HG02588 (cell line): ENCODE results near the gene FCSK.

Source experiments
- ATAC-seq: cut with Tn5 transposase; IDR thresholded peaks from one replicate; pipeline ENCODE4 v1.9.1; 2021; ENCODE audit warnings: mild to moderate bottlenecking, moderate library complexity; ENCODE audit not compliant: unreplicated experiment

The FCSK gene

GRCh38 chr16:70476272-70477020, 22.1 kb downstream of the FCSK start:
- ATAC-seq = peak; percentile 79

DNA sequence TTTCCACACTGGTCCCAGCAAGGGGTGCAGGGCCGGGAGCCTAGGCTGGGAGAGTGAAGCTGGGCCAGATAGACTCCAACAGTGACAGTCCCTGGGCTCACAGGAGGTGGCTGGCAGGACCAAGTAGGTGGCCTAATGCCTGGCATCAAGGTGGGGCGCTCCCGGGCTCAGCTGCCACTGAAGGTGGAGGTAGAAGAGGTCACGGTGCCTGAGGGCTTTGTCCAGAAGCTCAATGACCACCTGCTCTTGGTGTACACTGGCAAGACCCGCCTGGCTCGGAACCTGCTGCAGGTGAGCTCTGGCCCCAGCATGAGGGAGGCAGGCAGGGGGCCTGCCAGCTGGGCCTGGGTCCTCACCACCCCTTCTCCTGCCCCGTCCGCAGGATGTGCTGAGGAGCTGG, 23.8 kb downstream of the FCSK start:
- ATAC-seq = no peak

DNA sequence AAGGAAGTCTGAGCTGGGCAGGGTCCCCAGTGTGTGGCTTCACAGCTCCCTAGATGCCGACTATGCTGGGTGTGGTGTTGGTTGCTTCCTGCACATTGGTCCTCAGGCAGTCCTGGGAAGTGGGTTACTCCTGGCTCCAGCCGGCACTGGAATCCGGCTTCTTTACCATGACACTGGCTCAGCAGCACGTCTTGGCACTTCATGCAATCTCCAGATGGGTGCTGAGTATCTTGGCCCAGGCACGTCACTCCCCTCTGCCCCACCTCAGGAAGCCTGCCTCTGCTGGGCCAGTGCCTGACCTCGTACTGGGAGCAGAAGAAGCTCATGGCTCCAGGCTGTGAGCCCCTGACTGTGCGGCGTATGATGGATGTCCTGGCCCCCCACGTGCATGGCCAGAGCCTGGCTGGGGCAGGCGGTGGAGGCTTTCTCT, 24.5 kb downstream of the FCSK start:
- no peak for ATAC-seq

DNA sequence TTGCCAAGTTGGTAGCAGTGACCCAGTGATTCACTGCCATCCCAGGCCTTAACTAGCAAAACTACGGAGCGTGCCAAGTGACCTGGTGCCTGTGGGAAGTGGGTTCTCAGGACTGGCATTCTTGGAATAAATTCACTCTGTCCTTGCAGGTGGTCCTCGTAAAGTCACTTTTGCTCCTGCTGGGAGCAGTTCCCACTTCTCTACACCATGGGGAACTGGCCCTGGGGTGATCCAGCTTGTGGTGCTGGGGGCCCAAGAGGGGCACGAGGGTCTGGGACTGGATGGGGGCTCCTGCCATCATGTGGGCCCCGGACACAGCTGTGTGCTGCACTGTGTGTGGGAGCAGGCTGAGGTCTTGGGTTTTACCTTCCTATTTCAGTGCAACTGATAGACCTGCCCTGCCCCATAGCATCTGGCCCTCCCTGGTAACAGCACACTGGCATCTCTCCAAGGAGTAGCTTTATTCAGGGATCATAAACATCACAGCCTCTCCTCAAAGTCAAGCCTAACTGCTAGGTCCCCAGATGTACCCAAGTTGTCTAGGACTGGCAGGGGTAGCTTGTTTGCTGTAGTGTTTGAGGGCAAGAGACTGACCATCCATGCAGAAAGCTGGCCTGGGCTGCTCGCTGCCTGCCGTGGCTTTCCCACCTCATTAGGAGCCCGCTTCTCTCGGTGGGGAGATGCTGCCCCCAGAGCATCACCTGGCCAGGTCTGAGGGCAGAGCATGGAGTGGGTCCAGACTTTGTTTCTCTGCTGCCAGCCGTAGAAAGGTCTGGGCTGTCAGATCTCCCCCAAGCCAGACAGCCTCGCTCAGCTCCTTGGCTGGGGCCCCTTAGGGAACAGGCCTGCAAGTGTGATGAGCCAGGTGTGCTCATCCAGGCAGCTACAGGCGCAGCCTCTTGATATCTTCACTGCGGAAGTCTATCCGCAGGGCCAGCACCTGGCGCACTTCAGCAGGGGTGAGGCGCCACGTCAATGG, 26.0 kb downstream of the FCSK start:
- no peak for ATAC-seq

DNA sequence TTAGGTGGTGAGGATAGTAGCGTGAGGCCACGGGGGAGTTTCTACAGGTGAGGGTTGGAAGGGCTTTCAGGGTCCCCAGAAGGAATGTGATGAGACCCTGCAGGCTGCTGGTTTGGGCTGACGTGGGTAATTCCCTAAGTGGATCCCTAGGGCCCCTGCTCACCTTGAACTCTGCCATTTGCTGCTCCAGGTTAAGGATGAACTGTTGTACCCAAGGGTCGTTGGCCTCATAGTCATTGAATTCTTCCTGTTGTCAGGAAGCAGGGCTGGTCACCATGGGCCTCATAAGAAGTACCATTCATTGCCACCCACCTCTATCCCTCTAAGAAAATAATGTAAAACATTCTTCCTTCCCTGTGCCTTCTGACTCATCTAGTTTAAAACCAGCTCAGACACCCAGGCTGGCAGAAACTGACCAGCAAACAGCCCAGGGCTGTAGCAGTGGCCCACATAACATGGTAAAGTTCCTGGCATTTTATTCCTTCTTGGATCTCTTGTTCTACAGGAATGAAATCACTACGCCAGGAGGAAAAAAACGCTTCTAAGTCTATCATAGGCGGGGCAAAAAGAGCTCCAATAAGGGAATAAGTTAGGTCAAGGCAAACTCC, 27.6 kb downstream of the FCSK start:
- no peak for ATAC-seq

- ATAC-seq = no peak
Observed at GRCh38 chr16:70482624-70483023, 28.2 kb downstream of the FCSK start.

DNA sequence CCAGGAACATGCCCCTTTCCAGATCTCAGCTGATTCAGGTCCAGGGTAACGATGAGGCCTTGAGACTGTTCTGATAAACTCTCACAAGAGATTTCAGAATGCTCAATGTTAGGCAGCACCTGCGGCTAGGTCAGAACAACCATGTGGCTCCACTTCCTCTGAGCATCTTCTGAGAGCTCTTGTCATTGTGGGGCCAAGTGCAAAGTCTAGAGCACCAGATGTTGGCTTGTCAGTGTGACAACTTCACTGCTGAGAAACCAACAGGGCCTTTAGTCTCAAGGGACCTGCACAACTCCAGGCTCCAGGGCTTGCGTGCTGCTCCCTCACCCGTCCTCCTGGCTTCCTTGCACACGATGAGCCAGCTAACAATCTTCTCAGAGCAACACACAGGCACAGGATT, 29.0 kb downstream of the FCSK start:
- no peak for ATAC-seq

GRCh38 chr16:70484867-70485266, 30.5 kb downstream of the FCSK start:
- no peak for ATAC-seq

GRCh38 chr16:70490261-70490660, 35.9 kb downstream of the FCSK start:
- no peak for ATAC-seq

DNA sequence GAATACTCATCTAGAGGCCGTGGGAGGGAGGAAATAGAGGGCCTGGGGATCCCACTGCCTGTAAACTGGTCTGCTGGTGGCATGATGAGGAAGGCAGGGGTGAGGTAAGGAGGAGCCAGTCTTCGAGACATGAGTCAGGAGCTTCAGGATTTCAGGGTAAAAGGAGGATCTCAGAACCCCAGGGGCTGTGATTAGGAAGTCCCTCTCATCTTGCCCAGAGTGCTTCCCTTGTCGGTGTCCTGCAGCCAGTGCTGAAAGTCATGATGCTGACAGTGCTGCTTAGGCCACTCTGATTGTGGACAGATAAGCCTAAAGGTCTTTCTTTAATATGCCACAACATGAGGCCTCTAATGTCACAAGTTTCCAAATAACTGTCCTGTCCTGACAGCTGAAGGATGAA, 39.4 kb downstream of the FCSK start:
- ATAC-seq = no peak

GRCh38 chr16:70494202-70494770, 39.9 kb downstream of the FCSK start:
- no peak for ATAC-seq

DNA sequence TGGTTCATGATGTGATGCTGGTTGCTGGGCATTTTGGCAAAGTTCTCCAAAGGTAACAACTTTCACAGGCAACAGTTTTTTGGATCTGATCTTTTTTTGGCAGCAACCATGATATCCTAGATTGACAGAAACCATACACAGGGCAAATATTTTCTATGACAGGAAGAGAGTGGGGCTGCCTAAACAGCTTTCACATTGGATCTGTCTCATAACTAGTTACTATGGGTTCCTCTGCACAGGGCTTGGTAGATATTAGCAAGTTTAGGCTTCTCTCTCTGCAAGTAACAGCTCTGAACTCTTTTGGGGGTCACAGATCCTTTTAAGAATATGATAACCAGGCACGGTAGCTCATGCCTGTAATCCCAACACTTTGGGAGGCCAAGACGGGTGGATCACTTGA, 40.4 kb downstream of the FCSK start:
- no peak for ATAC-seq

- no peak for ATAC-seq
Observed at GRCh38 chr16:70495425-70496182, 41.2 kb downstream of the FCSK start.

GRCh38 chr16:70496513-70496912, 42.1 kb downstream of the FCSK start:
- peak; percentile 55 for ATAC-seq

- no peak for ATAC-seq
Observed at GRCh38 chr16:70508752-70509151, 54.4 kb downstream of the FCSK start.

GRCh38 chr16:70510216-70510615, 55.8 kb downstream of the FCSK start:
- ATAC-seq = no peak

- no peak for ATAC-seq
Observed at GRCh38 chr16:70511833-70512232, 57.4 kb downstream of the FCSK start.

DNA sequence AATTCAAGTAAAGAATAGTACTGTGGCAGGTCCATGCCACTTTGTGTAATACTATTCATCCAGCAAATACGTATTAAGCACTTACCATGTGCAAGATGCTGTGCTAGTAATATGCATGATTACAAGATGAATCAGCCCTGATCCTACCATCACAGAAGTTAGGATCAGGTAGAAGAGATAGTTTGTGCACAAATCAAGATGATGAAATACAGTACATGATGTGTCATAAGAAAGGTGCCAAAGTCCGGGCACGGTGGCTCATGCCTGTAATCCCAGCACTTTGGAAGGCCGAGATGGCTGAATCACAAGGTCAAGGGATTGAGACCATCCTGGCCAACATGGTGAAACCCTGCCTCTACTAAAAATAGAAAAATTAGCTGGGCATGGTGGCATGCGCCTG, 58.1 kb downstream of the FCSK start:
- no peak for ATAC-seq

DNA sequence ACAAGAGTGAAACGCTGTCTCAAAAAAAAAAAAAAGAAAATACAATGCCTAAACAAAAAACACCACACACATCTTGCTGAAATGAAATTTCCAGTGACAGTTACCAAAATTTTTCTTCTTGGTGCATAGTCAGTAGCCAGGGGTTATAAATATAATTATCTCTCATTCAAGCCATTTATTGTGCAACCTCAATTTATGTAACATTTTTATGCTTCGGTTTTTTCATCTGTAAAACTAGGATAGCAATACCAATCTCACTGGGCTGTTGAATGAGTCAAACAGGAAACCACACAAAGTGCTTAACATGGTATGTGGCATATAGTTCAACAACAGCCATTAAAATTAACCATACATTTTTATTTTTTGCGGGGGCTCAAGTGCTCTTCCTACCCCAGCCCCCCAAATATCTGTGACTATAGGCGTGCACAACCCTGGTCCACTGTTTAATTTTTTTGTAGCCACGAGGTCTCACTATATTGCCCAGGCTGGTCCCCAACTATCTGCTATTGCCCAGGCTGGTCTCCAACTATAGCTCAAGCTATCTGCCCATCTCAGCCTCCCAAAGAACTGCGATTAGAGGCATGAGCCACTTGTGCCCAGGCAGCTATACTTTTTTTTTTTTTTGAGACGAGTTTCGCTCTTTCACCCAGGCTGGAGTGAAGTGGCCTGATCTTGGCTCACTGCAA, 66.4 kb downstream of the FCSK start:
- ATAC-seq = no peak
